MM.1S (cell line): ENCODE measurements around the gene TBC1D10A.

Experiments
- CTCF ChIP-seq: fragments of 300-600 bp; sonication (generic); IDR thresholded peaks from 2 replicates; pipeline ENCODE4 v1.5.1; 2016; ENCODE audit warnings: antibody characterized with exemption, low read length, mixed read lengths
- EZH2 ChIP-seq: fragments of 300-600 bp; sonication (generic); optimal IDR thresholded peaks from 2 replicates; pipeline ENCODE3; 2017; ENCODE audit warnings: low read depth, mild to moderate bottlenecking, antibody characterized with exemption, low read length, mixed read lengths

- peak; percentile 20 for TF ChIP-seq CTCF
- TF ChIP-seq EZH2, result peak; percentile 32
These were observed 80.5 kb downstream of the TBC1D10A start, which contains the start of gene LIF for GRCh38 chr22:30245985-30246813.
